ENCODE data around the gene HINT2. TPM values are rescaled to one million over a fixed set of nuclear protein-coding genes. Genes with fewer than 3 reads are reported as not detected.

Gene HINT2
- total RNA-seq, 1 donor from 2014 or later: 30.7 TPM

DNA sequence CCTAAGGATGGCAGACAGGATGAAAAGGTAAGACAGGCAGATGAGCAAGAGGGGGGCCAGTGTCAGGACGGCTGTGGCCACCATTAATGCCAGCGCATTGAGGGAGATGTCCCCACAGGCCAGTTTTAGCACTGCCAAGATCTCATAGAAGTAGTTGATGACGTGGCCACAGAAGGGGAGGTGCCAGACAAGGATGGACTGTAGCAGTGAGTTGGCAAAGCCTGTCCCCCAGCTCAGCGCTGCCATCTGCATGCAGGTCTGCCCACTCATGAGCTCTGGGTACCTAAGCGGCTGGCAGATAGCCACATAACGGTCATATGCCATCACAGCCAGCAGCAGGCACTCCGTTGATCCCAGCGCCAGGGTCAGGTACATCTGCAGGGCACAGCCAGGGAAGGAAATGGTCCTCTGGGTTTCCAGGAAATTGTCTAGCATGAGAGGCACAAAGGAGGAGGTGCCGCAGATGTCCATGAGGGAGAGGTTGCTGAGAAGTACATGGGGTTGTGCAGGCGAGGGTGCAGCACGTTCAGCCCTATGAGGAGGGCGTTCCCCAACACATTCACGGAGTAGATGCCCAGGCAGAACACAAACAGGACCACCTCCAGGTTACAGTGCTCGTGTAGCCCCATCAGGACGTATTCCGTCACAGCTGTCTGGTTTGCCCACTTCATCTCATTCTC is 44.6 kb upstream of the HINT2 start:
- H3K9me3 Mint-ChIP-seq: no peaks in the 10 kb centered on the region
- H3K4me1 Mint-ChIP-seq: no peaks in the 10 kb centered on the region
- no peak overlapping the region for H3K27ac Mint-ChIP-seq
- H3K4me3 Mint-ChIP-seq: no peak overlapping the region
- no peak for TF ChIP-seq CTCF (IDR thresholded peaks at IDR 0.05; ENCODE audit: unreplicated experiment)
- DNase-seq (ENCODE audit: low spot score in 2 of 2, unreplicated experiment in 2 of 2): no peak
- H3K36me3 Mint-ChIP-seq: peaks cover 3% of the 10 kb centered on the region
- H3K27me3 Mint-ChIP-seq (ENCODE audit: low read depth): peaks cover 37% of the 10 kb centered on the region

- no peak for TF ChIP-seq CTCF (IDR thresholded peaks at IDR 0.05; ENCODE audit: unreplicated experiment)
Measured at GRCh38 chr9:35858458-35858857, 43.6 kb upstream of the HINT2 start.

GRCh38 chr9:35856882-35857281 is 42.0 kb upstream of the HINT2 start:
- H3K36me3 Mint-ChIP-seq: peaks cover 5% of the 10 kb centered on the region
- peaks cover 19% of the 10 kb centered on the region for H3K27me3 Mint-ChIP-seq (ENCODE audit: low read depth)
- no peak overlapping the region for H3K27ac Mint-ChIP-seq
- DNase-seq (ENCODE audit: low spot score in 2 of 2, unreplicated experiment in 2 of 2): no peak
- TF ChIP-seq CTCF (IDR thresholded peaks at IDR 0.05; ENCODE audit: unreplicated experiment): no peak
- no peaks in the 10 kb centered on the region for H3K4me1 Mint-ChIP-seq
- H3K4me3 Mint-ChIP-seq: no peak overlapping the region
- H3K9me3 Mint-ChIP-seq: no peaks in the 10 kb centered on the region

More at GRCh38 chr9:35858458-35858857, 43.6 kb upstream of the HINT2 start:
- Mint-ChIP-seq H3K27ac (no peak overlapping the region), H3K9me3 (no peaks in the 10 kb centered on the region), H3K4me3 (no peak overlapping the region), H3K27me3 (ENCODE audit: low read depth) (peaks cover 32% of the 10 kb centered on the region), H3K36me3 (peaks cover 3% of the 10 kb centered on the region), H3K4me1 (no peaks in the 10 kb centered on the region)
- no peak for DNase-seq (ENCODE audit: low spot score in 2 of 2, unreplicated experiment in 2 of 2)

DNA sequence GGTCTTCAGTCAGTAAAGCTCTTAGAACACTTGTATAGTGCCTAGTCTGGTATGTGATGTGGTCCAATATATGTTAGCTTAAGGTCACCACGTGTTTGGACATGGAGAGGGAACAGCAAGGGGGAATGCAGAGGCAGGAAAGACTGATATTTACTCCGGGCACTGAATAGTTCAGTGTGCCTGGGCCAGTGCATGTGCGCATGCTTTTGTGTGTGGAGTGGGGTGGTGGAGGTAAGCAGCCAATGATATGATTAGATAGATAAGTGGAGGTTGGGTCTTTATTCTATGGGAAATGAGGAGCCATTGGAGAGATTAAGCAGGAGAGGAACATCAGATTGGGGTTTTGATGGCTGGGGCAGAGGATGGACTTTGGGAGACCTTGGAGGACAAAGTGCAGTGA is 41.4 kb upstream of the HINT2 start:
- Mint-ChIP-seq H3K36me3 (peaks cover 5% of the 10 kb centered on the region), H3K27ac (no peak overlapping the region), H3K9me3 (no peaks in the 10 kb centered on the region), H3K4me3 (no peak overlapping the region), H3K4me1 (no peaks in the 10 kb centered on the region), H3K27me3 (ENCODE audit: low read depth) (peaks cover 13% of the 10 kb centered on the region)
- TF ChIP-seq CTCF (IDR thresholded peaks at IDR 0.05; ENCODE audit: unreplicated experiment): no peak
- no peak for DNase-seq (ENCODE audit: low spot score in 2 of 2, unreplicated experiment in 2 of 2)

DNA sequence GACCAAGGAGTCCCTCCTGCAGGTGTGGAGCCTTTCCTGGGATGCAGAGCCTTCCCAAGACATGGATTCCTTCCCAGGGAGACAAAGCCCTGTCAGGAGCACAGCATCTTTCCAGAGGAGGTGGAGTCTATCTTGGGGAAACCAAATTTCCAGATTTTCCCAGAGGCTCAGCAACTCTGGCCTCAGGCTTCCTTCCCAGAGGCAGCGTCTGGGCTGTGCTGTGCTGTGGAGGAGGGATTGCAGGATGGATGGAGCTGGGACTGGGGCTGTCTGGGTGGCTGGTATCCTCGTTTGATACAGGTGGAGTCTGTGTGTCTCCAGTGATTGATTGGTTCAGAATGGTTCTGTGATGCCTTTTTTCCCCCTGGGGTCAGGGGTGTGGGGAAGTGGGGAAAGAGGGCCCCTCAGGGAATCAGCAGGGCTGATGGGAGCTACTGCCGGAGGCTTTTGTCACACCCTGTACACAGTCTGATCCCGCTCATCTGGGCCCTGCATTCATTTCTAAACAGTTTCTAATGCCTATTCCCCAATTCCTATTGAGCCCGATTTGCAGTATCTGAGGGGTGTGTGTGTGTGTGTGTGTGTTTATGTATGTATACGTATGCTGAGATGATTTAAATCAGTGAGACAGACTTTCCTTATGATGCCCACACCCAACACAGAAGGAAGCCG is 39.4 kb upstream of the HINT2 start:
- Mint-ChIP-seq H3K4me3 (no peak overlapping the region), H3K4me1 (no peaks in the 10 kb centered on the region), H3K9me3 (no peaks in the 10 kb centered on the region), H3K27me3 (ENCODE audit: low read depth) (no peaks in the 10 kb centered on the region), H3K27ac (no peak overlapping the region), H3K36me3 (peaks cover 14% of the 10 kb centered on the region)
- peak; percentile 10 to 22 for DNase-seq (ENCODE audit: low spot score in 2 of 2, unreplicated experiment in 2 of 2)
- no peak for TF ChIP-seq CTCF (IDR thresholded peaks at IDR 0.05; ENCODE audit: unreplicated experiment)

Data from mesothelial cell of epicardium (in vitro differentiated cells).